Coronary artery (tissue), 2 donors: ENCODE measurements around the gene PCNX2.
"Not testable (repeated sequence)": the region's sequence is repeated elsewhere in the genome, so short reads cannot be mapped to it uniquely, and the experiment has no call there.

ENCODE experiments used
- DNase-seq: peaks from one replicate; pipeline ENCODE4 v3.0.0-alpha.2; 2017; ENCODE audit warnings: low spot score
- H3K27ac ChIP-seq, 2 donors: fragments of 200-600 bp; sonication (generic); one replicate each; pipeline ENCODE4 v1.5.1; 2016 to 2019
- H3K4me3 ChIP-seq: fragments of 200-600 bp; sonication (generic); 2 replicates; pipeline ENCODE4 v1.5.1; 2016; ENCODE audit warnings: mild to moderate bottlenecking, moderate library complexity
- CTCF ChIP-seq: fragments of 200-600 bp; sonication (generic); IDR thresholded peaks from one replicate; pipeline ENCODE4 v1.5.1; 2019; ENCODE audit warnings: antibody characterized with exemption

Gene PCNX2

GRCh38 chr1:233086961-233087881 is 208.3 kb downstream of the PCNX2 start:
- Histone ChIP-seq H3K27ac (no peak overlapping the region), H3K4me3 (no peak overlapping the region)
- DNase-seq = no peak
- TF ChIP-seq CTCF = no peak

DNA sequence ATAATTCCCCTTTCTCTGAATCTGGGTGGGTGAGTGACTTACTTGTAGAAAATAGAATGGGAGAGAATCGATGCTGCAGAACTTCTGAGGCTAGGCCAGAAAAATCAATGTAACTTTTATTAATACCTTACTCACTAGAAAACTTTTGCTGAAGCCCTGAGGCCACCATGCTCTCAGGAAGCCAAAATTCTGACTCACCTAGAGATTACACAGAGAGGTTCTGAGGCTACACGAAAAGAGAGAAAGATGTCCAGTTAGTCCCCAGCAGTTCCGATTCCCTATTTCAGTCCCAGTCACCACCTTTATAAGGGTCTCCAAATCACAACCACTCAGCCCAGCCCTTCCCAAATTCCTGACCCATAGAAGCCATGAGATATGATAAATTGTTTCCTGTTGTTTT is 210.0 kb downstream of the PCNX2 start:
- Histone ChIP-seq H3K4me3 (no peak overlapping the region), H3K27ac (no peak overlapping the region)
- no peak for DNase-seq
- TF ChIP-seq CTCF = no peak

DNA sequence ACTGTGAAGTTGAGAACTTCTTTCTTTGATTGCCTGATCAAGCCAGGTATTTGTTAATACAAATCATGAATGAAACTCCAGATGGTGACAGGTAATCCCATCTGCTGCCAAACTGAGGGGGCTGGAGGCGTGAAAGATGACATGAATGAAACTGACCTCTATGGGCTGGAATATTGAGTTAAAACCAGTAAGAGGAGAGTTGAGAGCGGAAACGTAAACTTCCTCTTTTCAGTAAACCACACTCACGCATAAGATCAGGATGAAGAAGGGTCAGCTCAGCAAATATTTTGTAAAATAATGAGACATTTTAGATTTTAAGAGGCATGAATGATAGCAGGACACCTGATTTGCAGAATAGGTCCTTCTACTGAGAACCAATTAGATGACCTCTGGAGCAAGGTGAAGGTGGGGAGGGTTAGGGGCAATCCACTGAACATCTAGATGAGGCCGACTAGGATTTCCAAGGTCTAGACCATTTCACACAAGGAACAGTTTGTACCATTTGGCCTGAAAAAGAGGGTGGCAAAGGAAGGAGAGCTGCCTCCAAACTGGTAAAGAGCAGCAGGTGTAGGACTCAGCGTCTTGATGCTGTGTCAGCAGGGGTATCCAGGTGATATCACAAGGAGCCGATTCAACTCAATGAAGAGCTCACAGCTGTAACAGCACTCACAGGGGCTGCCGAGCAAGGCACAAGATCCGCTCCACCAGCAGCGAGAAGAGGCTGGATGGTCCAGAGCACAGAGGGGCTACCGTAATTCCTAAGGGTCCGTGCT is 212.6 kb downstream of the PCNX2 start:
- Histone ChIP-seq H3K4me3 (no peak overlapping the region), H3K27ac (no peak overlapping the region)
- no peak for DNase-seq
- TF ChIP-seq CTCF = no peak

GRCh38 chr1:233081735-233082134 is 213.8 kb downstream of the PCNX2 start:
- no peak overlapping the region for H3K4me3 ChIP-seq
- no peak overlapping the region for H3K27ac ChIP-seq
- DNase-seq = no peak
- TF ChIP-seq CTCF = no peak

DNA sequence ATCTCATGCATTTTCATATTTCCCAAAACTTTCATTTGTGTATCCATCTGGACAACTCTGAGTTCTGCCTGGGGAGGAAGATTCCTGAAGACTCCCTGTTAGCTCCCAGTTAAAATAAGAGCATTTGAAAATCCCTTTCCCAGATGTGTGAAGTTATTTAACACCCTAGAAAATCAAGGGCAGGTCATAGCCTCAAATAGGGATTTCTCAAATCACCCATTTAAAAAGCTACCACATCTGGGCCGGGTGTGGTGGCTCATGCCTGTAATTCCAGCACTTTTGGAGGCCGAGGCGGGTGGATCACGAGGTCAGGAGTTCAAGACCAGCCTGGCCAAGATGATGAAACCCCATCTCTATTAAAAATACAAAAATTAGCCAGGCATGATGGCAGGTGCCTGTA is 214.7 kb downstream of the PCNX2 start:
- not testable (repeated sequence) for H3K4me3 ChIP-seq, DNase-seq

DNA sequence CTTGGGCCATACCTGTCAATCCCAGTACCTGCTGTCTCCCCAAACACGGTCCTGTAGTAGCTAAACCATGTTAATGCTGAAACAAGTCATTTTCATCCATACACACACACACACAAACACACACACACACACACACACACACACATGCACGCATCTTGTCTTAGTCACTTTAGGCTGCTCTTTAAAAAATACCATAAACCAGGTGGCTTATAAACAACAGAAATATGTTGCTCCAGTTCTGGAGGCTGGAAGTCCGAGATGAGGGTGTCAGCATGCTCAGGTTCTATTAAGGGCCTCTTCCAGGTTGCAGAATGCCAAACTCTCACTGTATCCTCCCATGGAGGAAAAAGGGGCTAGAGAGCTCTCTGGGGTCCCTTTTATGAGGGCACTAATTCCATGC is 215.2 kb downstream of the PCNX2 start:
- Histone ChIP-seq H3K4me3 (no peak overlapping the region), H3K27ac (no peak overlapping the region)
- TF ChIP-seq CTCF = no peak
- DNase-seq = no peak

More for the DNA sequence above, 214.7 kb downstream of the PCNX2 start:
- not testable (repeated sequence) for H3K27ac ChIP-seq

DNA sequence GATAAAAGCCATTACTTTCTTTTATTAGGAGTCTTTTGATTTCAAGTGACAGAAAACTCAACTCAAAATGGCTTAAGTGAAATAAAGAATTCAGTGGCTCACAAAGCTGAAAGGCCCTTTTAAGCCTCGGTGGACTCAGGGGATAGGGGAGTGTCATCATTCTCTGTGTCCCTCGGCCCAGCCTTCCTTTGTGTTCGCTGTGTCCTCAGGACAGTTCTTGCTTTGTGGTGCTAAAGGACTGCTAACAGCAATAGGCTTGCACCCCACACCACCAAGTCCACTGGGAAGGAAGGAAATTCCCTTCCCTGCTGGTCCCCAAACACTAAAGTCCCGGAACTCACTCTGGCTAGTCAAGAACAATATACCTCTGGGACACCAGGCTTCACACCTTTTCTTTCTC is 216.0 kb downstream of the PCNX2 start:
- DNase-seq = no peak
- no peak overlapping the region for H3K27ac ChIP-seq
- H3K4me3 ChIP-seq = no peak overlapping the region
- TF ChIP-seq CTCF = no peak
